HG03442 (cell line): ENCODE measurements around the gene CNGA4.
"Not testable (repeated sequence)": the region's sequence is repeated elsewhere in the genome, so short reads cannot be mapped to it uniquely, and the experiment has no call there.

Experiments used
- ATAC-seq: cut with Tn5 transposase; IDR thresholded peaks from one replicate; pipeline ENCODE4 v1.9.1; 2021; ENCODE audit warnings: mild to moderate bottlenecking, moderate library complexity; ENCODE audit not compliant: unreplicated experiment

The CNGA4 gene

DNA sequence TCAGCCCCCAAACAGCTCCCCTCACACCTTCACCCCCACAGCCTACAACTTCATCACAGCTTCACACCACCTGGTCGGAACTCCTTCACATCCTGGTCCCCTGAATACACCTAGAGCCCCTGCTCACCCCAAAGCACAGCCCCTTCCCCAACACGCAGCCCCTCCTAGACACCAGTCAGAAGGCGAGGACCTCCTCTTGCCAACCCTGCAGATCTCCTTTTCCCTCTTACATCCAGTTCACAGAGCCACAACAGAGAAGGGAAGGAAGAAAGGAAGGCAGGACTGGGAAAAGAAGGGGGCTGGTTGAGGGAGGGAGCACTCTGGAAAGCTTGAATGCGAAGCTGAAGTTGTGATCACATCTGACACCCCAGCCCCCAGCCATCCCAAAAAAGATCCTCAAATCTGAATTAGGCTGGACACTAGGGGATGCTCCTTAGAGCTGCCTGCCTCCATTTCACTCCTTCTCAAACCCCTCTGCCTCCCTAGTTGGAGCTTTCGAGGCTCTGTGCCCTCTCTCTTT, 21.4 kb downstream of the CNGA4 start:
- no peak for ATAC-seq

DNA sequence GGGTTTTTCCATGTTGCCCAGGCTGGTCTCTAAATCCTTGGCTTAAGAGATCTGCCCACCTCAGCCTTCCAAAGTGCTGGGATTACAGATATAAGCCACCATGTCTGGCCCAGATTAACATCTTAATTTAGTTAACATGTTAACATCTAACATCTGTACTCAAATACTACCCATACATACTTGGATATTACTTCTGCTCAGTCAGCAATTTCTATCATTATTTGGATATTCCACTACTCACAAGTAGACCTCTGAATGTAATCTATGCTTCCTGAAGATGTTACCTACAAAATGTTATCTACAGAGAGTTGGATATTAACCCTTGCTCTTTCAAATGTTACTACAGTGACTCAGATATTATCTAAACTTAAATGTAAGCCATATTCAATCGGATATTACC, 24.8 kb downstream of the CNGA4 start:
- no peak for ATAC-seq

DNA sequence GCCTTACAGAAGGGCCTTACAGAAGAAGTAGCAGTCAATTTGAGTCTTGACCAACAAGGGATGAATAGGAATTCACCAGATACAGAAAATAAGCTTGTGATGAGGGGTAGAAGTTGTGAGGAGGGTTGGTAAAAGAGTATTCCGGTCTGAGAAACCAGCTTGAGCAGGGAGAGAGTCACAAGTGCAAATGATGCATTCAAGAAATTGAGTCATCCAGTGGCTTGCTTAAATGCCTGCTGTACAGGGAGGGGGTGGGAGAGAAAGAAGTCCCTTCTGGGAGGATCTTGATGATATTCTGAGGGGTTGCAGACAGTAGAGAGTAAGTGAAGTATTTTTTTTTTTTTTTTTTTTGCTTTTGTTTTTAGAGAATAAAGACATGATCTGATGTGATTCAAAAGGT, 29.9 kb downstream of the CNGA4 start:
- ATAC-seq: no peak

DNA sequence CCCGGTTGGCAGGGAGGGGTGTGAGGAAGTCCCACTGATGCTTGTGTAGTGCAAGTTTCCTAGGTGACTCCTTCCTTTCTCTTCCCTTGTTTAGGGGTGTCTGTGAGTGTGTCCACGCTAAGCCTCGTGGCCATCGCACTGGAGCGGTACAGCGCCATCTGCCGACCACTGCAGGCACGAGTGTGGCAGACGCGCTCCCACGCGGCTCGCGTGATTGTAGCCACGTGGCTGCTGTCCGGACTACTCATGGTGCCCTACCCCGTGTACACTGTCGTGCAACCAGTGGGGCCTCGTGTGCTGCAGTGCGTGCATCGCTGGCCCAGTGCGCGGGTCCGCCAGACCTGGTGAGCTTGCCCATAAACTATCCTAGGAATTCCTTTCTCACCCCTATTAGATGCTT, 31.1 kb downstream of the CNGA4 start:
- ATAC-seq: no peak

DNA sequence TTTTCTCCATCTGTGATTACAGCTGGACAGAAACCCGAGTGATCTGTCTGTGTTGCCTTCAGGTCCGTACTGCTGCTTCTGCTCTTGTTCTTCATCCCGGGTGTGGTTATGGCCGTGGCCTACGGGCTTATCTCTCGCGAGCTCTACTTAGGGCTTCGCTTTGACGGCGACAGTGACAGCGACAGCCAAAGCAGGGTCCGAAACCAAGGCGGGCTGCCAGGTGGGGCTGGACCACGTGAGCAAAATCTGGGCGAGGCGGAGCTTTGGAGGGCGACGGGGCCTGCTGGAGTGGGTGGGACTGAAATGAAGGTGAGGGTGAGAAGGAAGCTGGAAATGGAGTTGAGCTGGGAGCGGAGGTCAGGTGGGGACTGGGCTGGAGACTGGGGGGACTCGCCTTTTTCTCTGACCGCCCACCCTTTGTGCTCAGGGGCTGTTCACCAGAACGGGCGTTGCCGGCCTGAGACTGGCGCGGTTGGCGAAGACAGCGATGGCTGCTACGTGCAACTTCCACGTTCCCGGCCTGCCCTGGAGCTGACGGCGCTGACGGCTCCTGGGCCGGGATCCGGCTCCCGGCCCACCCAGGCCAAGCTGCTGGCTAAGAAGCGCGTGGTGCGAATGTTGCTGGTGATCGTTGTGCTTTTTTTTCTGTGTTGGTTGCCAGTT, 31.8 kb downstream of the CNGA4 start:
- ATAC-seq: no peak

DNA sequence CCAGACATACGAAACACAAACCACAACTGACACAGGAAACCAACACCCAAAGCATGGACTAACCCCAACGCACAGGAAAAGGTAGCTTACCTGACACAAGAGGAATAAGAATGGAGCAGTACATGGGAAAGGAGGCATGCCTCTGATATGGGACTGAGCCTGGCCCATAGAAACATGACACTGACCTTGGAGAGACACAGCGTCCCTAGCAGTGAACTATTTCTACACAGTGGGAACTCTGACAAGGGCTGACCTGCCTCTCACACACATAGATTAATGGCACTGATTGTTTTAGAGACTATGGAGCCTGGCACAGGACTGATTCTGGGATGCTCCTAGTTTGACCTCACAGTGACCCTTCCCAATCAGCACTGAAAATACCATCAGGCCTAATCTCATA, 32.7 kb downstream of the CNGA4 start:
- no peak for ATAC-seq

DNA sequence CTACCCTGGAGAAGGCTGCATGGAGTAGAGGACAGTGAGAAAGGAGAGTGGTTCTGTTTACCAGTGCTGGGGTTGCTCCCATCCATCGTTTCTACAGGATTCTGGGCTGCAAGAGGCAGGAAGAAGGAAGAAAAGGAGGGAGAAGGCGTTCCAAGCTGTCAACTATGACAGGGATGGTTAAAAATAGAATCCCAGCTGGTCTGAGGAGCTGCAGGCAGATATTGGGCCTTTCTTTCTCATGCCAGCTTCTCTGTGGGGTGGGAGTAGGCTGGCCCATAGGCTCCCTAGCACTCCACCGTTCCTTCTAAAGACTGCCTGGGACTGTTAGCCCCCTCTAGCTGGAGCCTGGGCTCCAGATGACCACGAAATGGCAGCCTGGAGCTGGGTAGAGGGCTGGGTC, 34.3 kb downstream of the CNGA4 start:
- no peak for ATAC-seq

DNA sequence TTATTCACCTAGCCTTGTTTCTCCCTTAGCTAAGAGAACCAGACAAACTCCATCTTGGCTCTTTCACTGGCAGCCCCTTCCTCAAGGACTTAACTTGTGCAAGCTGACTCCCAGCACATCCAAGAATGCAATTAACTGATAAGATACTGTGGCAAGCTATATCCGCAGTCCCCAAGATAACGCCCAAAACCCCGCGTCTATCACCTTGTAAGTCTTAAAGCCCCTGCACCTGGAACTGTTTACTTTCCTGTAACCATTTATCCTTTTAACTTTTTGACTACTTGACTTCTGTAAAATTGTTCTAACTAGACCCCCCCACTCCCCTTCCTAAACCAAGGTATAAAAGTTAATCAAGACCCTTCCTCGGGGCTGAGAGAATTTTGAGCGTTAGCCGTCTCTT, 41.9 kb downstream of the CNGA4 start:
- not testable (repeated sequence) for ATAC-seq

DNA sequence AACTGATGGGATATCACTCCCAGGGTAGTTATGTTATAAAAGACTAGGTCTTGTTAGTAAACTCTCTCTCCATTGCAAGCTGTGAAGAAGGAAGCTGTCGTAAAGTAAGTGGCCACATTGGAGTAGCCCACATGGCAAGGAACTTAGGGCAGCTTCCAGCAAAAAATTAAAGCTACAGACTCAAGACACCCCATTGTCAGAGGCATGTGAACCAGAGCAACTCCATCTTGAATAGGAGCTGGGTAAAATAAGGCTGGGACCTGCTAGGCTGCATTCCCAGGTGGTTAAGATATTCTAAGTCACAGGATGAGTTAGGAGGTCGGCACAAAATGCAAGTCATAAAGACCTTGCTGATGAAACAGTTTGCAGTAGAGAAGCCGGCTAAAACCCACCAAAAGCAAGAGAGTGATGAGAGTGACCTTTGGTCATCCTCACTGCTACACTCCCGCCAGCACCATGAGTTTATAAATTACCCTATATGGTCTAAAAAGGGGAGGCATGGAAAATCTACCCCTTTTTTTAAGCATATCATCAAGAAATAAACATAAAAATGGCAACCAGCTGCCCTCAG, 44.6 kb downstream of the CNGA4 start:
- ATAC-seq: no peak

DNA sequence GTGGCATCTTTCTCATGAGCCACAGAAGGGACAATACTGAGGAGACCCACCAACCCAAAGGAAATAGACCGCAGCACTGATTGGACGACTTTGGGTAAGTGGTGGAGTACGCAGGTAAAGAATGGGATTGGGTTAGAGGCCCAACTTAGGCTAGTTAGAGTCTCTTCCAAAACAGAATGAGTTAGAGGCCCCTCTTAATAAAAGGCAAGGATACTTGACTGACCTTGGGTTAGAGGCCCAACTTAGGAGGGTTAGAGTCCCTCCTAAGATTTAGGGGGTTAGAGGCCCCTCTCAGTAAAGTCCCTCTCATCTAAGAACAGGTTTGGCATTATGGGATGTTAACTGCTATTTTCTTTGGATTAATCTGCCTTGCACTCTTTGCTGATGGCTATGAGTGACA, 45.4 kb downstream of the CNGA4 start:
- no peak for ATAC-seq

DNA sequence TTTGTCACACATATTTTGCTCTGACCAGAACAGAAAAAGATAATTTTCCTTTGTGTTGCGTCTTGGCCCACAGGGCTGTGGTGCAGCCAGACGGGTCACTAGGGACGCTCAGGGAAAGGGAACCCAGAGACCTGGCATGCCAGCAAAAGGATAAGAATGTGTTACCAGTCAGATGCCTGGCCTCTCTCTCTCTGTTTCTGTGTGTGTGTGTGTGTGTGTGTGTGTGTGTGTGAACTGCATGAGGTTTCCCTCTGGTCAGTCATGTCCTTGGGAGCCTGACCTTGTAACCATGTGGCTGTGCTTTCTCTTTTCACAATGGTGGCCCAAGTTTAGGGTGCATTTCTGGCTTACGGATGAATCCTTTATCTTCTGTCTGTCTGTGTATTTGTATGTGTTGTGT, 46.1 kb downstream of the CNGA4 start:
- no peak for ATAC-seq
